ENCODE results near the gene TNRC18. TPM values are rescaled to one million over a fixed set of nuclear protein-coding genes. Genes with fewer than 3 reads are reported as not detected.
A peak's percentile ranks its signal among the peaks of the same experiment; 100 is the strongest.

The TNRC18 gene
- total and polyA plus RNA-seq, 8 donors, result 94.4 to 164 (median 133) TPM

DNA sequence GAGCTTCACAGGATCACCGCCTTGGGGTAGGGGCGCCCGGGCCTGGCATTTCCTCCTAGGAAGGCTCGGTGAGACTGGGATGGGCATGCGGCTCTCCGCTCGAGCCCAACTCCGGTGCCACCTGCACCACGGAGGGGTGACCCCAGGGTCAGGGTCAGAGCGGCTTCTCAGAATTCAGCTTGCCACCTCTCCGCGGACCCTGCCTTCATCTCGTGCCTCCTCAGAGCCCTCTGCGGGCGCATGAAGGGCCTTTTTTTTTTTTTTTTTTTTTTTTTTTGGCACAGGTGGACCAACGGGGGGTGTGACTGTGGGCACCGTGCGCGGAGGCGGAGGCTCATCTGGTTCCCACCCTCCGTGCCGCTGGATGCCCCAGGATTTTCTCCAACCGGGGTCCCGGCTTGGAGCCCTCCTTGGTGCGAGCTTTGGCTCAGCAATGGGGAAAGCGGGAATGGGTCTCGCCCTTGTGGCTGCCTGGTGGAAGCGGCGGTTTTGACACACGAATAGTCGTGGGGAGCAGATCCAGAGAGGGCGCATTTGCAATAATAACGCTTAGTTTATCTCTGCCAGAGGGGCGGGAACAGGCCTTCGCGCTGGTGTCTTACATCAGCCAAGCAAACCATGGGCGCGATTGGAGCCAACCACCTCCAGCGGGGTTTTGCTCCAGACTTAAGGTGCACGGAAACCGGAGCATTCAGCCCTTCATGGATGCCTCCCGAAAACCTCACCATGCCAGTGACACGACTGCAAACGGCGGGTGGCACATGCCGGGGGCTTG is 5.0 kb upstream of the TNRC18 start:
- H3K4me3 ChIP-seq, result peak overlapping the region; percentile 67 to 83
- TF ChIP-seq, protein P1, sequence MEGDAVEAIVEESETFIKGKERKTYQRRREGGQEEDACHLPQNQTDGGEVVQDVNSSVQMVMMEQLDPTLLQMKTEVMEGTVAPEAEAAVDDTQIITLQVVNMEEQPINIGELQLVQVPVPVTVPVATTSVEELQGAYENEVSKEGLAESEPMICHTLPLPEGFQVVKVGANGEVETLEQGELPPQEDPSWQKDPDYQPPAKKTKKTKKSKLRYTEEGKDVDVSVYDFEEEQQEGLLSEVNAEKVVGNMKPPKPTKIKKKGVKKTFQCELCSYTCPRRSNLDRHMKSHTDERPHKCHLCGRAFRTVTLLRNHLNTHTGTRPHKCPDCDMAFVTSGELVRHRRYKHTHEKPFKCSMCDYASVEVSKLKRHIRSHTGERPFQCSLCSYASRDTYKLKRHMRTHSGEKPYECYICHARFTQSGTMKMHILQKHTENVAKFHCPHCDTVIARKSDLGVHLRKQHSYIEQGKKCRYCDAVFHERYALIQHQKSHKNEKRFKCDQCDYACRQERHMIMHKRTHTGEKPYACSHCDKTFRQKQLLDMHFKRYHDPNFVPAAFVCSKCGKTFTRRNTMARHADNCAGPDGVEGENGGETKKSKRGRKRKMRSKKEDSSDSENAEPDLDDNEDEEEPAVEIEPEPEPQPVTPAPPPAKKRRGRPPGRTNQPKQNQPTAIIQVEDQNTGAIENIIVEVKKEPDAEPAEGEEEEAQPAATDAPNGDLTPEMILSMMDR (IDR thresholded peaks at IDR 0.05), result no peak
- DNase-seq (peak; percentile 71 to 81 (median 79)), ATAC-seq (peak; percentile 6)
- no peaks in the 10 kb centered on the region for H3K9me3 ChIP-seq
- peaks cover 0 to 22% of the 10 kb centered on the region in 2 donors for H3K27me3 ChIP-seq
- intact Hi-C loops (cut with DNase I), result no loop called here
- H3K27ac ChIP-seq, result peak overlapping the region; percentile 100
- H3K4me1 ChIP-seq, result peaks cover 21 to 34% of the 10 kb centered on the region in 2 donors
- H3K36me3 ChIP-seq, result no peaks in the 10 kb centered on the region

DNA sequence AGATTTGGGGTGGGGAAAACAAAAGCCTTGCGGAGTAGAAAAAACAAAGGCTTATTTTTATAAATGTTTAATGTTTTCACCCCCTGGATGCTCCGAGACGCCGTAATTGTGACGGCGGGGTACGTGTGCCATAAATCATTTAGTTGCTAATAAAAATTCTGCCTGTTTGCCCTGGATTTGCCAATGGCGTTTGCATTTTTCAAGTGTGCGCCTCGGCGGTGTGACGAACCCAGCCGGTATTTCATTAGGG is 2.5 kb upstream of the TNRC18 start:
- H3K9me3 ChIP-seq, result no peaks in the 10 kb centered on the region
- TF ChIP-seq, protein P1 (IDR thresholded peaks at IDR 0.05), result no peak

DNA sequence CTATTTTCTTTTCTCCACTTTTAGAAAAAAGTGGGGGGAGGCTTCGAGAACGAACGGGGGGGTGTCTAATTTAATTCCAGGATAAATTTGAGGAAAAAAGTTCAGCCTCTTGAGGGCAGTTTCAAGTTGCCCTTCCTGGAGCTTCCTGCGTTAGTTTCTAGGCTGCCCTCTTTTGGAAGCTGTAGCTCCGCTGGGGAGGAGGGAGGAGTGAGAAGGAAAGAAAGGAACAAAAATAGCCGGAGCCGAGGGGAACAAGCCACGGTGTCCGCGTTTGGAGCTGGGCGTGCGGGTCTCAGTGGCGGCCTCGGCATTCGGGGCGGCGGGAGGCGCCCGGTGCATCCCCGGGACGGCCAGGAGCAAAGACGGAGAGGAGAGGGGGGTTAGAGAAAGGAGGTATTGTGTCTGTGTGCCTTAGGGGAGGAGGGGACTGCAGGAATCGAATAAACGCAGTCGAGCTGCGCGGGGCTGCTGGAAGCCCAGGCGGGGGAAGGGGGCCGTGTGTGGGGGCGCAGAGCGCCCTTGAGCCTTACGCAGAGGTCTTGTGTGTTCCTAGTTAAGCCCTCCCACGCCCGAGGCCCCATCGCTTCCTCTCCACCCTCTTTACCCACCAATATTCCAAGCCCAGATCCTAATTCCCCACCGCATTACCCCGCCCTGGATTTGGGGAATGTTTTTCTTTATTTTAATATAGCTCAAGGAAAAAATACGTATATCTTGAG is 2.0 kb upstream of the TNRC18 start:
- Histone ChIP-seq H3K4me1 (peaks cover 21 to 34% of the 10 kb centered on the region in 2 donors), H3K4me3 (peak overlapping the region; percentile 67 to 83), H3K36me3 (no peaks in the 10 kb centered on the region), H3K9me3 (no peaks in the 10 kb centered on the region), H3K27me3 (peaks cover 0 to 22% of the 10 kb centered on the region in 2 donors), H3K27ac (peak overlapping the region; percentile 100)
- TF ChIP-seq, protein P1 (IDR thresholded peaks at IDR 0.05), result no peak
- peak; percentile 82 to 89 (median 84) for DNase-seq
- intact Hi-C loops (cut with DNase I), result no loop called here
- peak; percentile 4 for ATAC-seq

More for the DNA sequence above, 2.5 kb upstream of the TNRC18 start:
- intact Hi-C loops (cut with DNase I), result no loop called here
- H3K36me3 ChIP-seq, result no peaks in the 10 kb centered on the region
- no peak for DNase-seq
- H3K4me3 ChIP-seq, result peak overlapping the region; percentile 67 to 83
- H3K4me1 ChIP-seq, result peaks cover 21 to 34% of the 10 kb centered on the region in 2 donors
- peak overlapping the region; percentile 100 for H3K27ac ChIP-seq
- H3K27me3 ChIP-seq, result peaks cover 0 to 22% of the 10 kb centered on the region in 2 donors
- ATAC-seq, result no peak

DNA sequence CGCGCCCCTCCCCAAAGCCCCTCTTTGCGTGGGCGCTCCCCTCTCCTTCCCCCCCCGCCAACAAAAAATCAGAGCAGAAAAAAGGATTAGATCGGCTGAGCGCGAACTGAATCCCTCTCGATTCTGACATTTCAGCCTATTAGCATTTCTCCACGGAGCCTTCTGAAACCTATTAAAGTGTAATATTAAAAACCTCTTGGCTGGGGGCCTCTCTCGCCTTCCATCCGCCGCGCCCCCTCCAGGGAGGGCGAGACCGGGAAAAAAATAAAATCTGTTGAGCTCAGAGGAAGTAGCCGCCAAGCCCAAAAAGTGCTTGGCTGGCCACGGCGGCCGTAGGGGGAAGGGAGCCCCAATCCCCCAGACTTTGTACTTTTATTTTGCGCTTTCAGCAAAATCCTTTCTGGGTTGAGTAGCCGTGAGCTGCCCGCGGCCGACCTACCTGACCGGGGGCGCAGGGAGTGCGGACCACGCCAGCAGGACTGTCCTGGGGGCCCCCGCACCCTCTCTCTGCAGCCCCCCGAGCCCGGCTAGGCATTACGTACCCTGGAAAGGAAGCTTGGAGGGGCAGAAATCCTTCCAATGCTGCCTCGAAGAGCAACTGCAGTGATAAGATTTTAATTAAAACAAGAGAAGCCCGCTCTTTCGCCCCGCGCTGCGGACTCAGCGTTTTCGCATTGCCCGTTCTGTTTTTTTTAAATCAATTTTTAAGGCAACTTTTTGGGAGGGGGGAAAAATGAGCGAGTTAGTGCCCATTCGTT is 1.3 kb upstream of the TNRC18 start:
- H3K4me1 ChIP-seq, result peaks cover 14 to 29% of the 10 kb centered on the region in 2 donors
- no peaks in the 10 kb centered on the region for H3K36me3 ChIP-seq
- H3K27me3 ChIP-seq, result peaks cover 0 to 25% of the 10 kb centered on the region in 2 donors
- intact Hi-C loops (cut with DNase I), result no loop called here
- H3K4me3 ChIP-seq, result peak overlapping the region; percentile 67 to 83
- peak overlapping the region; percentile 100 for H3K27ac ChIP-seq
- TF ChIP-seq, protein P1 (IDR thresholded peaks at IDR 0.05), result no peak
- ATAC-seq (no peak), DNase-seq (peak; percentile 56 to 91 (median 74))
- H3K9me3 ChIP-seq, result no peaks in the 10 kb centered on the region

Measured in left lung (tissue), 10 donors.